Urinary bladder (tissue), 2 donors: ENCODE data around the gene TRIM34. TPM values are rescaled to one million over a fixed set of nuclear protein-coding genes. Genes with fewer than 3 reads are reported as not detected.

ENCODE experiments used
- polyA plus RNA-seq: library from polyadenylated mRNA; stranded (reverse); fragments of 200-250 nt; gene quantifications from one replicate; pipeline ENCODE4 v1.2.3, GENCODE V29; 2013
- total RNA-seq: library from RNA; depleted of rRNA; stranded (reverse); fragments of >200 nt; gene quantifications from one replicate; pipeline ENCODE4 v1.2.3, GENCODE V29; 2014
- donor health status: healthy.

The TRIM34 gene
- total and polyA plus RNA-seq, 2 donors, result 6.1 to 17.1 TPM

Other genes starting within 250 kb of the TRIM34 start
- gene OR51M1, start 241.2 kb upstream of the TRIM34 start, total RNA-seq, result not detected
- not detected for gene OR51M1, start 241.2 kb upstream of the TRIM34 start, polyA plus RNA-seq
- gene OR51Q1, start 202.9 kb upstream of the TRIM34 start, total RNA-seq, result not detected
- gene OR51Q1, start 202.9 kb upstream of the TRIM34 start, polyA plus RNA-seq, result not detected
- gene OR51I1, start 183.5 kb upstream of the TRIM34 start, total RNA-seq, result 0.63 TPM
- not detected for gene OR51I1, start 183.5 kb upstream of the TRIM34 start, polyA plus RNA-seq
- gene OR51I2, start 175.7 kb upstream of the TRIM34 start, total RNA-seq, result not detected
- gene OR51I2, start 175.7 kb upstream of the TRIM34 start, polyA plus RNA-seq, result not detected
- not detected for gene OR52D1, start 136.3 kb upstream of the TRIM34 start, total RNA-seq
- gene OR52D1, start 136.3 kb upstream of the TRIM34 start, polyA plus RNA-seq, result not detected
- gene UBQLN3, start 115.0 kb upstream of the TRIM34 start, total RNA-seq, result 0.58 TPM
- not detected for gene UBQLN3, start 115.0 kb upstream of the TRIM34 start, polyA plus RNA-seq
- gene UBQLNL, start 108.3 kb upstream of the TRIM34 start, total RNA-seq, result 0.85 TPM
- 0.35 TPM for gene UBQLNL, start 108.3 kb upstream of the TRIM34 start, polyA plus RNA-seq
- gene OR52H1, start 76.5 kb upstream of the TRIM34 start, total RNA-seq, result 2.2 TPM
- not detected for gene OR52H1, start 76.5 kb upstream of the TRIM34 start, polyA plus RNA-seq
- gene OR52B6, start 44.1 kb upstream of the TRIM34 start, total RNA-seq, result not detected
- gene OR52B6, start 44.1 kb upstream of the TRIM34 start, polyA plus RNA-seq, result not detected
- gene TRIM6, start 28.4 kb upstream of the TRIM34 start, total RNA-seq, result 5.5 TPM
- 4.1 TPM for gene TRIM6, start 28.4 kb upstream of the TRIM34 start, polyA plus RNA-seq
- 39.6 TPM for gene TRIM5, start 60.1 kb downstream of the TRIM34 start, total RNA-seq
- gene TRIM5, start 60.1 kb downstream of the TRIM34 start, polyA plus RNA-seq, result 11.1 TPM
- 49.1 TPM for gene TRIM22, start 64.8 kb downstream of the TRIM34 start, total RNA-seq
- 33.3 TPM for gene TRIM22, start 64.8 kb downstream of the TRIM34 start, polyA plus RNA-seq
- gene OR56B1, start 111.4 kb downstream of the TRIM34 start, total RNA-seq, result 0.11 TPM
- gene OR56B1, start 111.4 kb downstream of the TRIM34 start, polyA plus RNA-seq, result not detected
- not detected for gene OR52N4, start 129.2 kb downstream of the TRIM34 start, total RNA-seq
- 0.20 TPM for gene OR52N4, start 129.2 kb downstream of the TRIM34 start, polyA plus RNA-seq
- gene OR52N5, start 158.4 kb downstream of the TRIM34 start, total RNA-seq, result not detected
- gene OR52N5, start 158.4 kb downstream of the TRIM34 start, polyA plus RNA-seq, result not detected
- not detected for gene OR52N1, start 166.3 kb downstream of the TRIM34 start, total RNA-seq
- not detected for gene OR52N1, start 166.3 kb downstream of the TRIM34 start, polyA plus RNA-seq
- not detected for gene OR52N2, start 183.9 kb downstream of the TRIM34 start, total RNA-seq
- not detected for gene OR52N2, start 183.9 kb downstream of the TRIM34 start, polyA plus RNA-seq
- gene OR52E6, start 216.9 kb downstream of the TRIM34 start, total RNA-seq, result not detected
- not detected for gene OR52E6, start 216.9 kb downstream of the TRIM34 start, polyA plus RNA-seq
- not detected for gene OR52E8, start 232.7 kb downstream of the TRIM34 start, total RNA-seq
- gene OR52E8, start 232.7 kb downstream of the TRIM34 start, polyA plus RNA-seq, result not detected